ENCODE results near the gene PRKCH.

DNA sequence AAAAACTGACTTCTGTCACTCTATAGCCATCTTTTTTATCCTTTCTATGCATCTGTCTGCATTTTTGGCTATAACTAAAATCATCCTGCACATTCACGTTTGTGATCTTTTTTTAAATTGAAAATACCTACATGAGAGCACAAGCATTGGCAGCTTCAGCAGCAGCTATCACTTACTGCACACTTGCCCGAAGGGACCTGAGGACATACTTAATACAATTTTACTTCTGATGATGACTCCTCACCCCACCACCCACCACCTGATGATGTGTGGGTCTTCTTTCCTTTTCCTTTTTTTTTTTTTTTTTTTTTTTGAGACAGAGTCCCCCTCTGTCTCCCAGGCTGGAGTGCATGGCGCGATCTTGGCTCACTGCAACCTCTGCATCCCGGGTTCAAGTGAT, 160.3 kb downstream of the PRKCH start:
- TF ChIP-seq RAD21 (conservative IDR thresholded peaks at IDR 0.05) (no peak), MXI1 (conservative IDR thresholded peaks at IDR 0.05; ENCODE audit: poor library complexity, severe bottlenecking) (no peak), POLR2AphosphoS5 (IDR thresholded peaks at IDR 0.05) (no peak), TAF1 (IDR thresholded peaks at IDR 0.05; ENCODE audit: low read depth) (no peak)
- TF ChIP-seq, protein P1, sequence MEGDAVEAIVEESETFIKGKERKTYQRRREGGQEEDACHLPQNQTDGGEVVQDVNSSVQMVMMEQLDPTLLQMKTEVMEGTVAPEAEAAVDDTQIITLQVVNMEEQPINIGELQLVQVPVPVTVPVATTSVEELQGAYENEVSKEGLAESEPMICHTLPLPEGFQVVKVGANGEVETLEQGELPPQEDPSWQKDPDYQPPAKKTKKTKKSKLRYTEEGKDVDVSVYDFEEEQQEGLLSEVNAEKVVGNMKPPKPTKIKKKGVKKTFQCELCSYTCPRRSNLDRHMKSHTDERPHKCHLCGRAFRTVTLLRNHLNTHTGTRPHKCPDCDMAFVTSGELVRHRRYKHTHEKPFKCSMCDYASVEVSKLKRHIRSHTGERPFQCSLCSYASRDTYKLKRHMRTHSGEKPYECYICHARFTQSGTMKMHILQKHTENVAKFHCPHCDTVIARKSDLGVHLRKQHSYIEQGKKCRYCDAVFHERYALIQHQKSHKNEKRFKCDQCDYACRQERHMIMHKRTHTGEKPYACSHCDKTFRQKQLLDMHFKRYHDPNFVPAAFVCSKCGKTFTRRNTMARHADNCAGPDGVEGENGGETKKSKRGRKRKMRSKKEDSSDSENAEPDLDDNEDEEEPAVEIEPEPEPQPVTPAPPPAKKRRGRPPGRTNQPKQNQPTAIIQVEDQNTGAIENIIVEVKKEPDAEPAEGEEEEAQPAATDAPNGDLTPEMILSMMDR (IDR thresholded peaks at IDR 0.05; ENCODE audit: poor library complexity, severe bottlenecking) = no peak
